Measurements from ENCODE around the gene PRKCH. TPM values are rescaled to one million over a fixed set of nuclear protein-coding genes. Genes with fewer than 3 reads are reported as not detected.

Gene PRKCH
- total RNA-seq, 1 experiment from 2014 or later = 5.2 TPM

GRCh38 chr14:61596990-61597389, 275.6 kb downstream of the PRKCH start:
- Mint-ChIP-seq H3K9me3 (no peaks in the 10 kb centered on the region), H3K4me3 (no peak overlapping the region), H3K36me3 (ENCODE audit: insufficient read depth in 1 of 3, low read depth in 3 of 3) (no peaks in the 10 kb centered on the region), H3K27ac (peak overlapping the region; percentile 5 to 61 (median 18); a peak in 4 of 7 replicates), H3K27me3 (ENCODE audit: low read depth) (no peaks in the 10 kb centered on the region), H3K4me1 (peaks cover 23 to 26% of the 10 kb centered on the region in 2 experiments)
- H3K23ac ChIP-seq (ENCODE audit: insufficient read length, low read depth, low read length) = no peak overlapping the region
- H2BK12ac ChIP-seq (ENCODE audit: insufficient read length, low read depth, low read length) = no peak overlapping the region
- no peak overlapping the region for H2AFZ ChIP-seq (ENCODE audit: low read length)
- no peak overlapping the region for H2BK15ac ChIP-seq (ENCODE audit: low read depth, low read length)
- H3K14ac ChIP-seq (ENCODE audit: insufficient read depth, low read length) = no peak overlapping the region
- no peak for TF ChIP-seq CTCF (conservative IDR thresholded peaks at IDR 0.05)
- no peak overlapping the region for H3K4ac ChIP-seq (ENCODE audit: low read depth, low read length)
- H4K20me1 ChIP-seq (ENCODE audit: control insufficient read depth, insufficient read depth, insufficient read length) = no peaks in the 10 kb centered on the region
- H3K27me3 ChIP-seq (ENCODE audit: insufficient read depth, low read length) = no peaks in the 10 kb centered on the region
- H3K18ac ChIP-seq (ENCODE audit: insufficient read length, low read depth, low read length) = no peak overlapping the region
- H4K91ac ChIP-seq (ENCODE audit: insufficient read length, low read depth, low read length) = no peak overlapping the region
- no peak overlapping the region for H3K9ac ChIP-seq (ENCODE audit: extremely low read depth, insufficient read length, low read length)
- H3K23me2 ChIP-seq (ENCODE audit: insufficient read length, low read depth, low read length, poor library complexity, severe bottlenecking) = no peaks in the 10 kb centered on the region
- H3K79me2 ChIP-seq (ENCODE audit: insufficient read depth, low read length) = no peaks in the 10 kb centered on the region
- H3K9me3 ChIP-seq (ENCODE audit: control insufficient read depth, low read depth, low read length) = no peaks in the 10 kb centered on the region
- H3K4me2 ChIP-seq (ENCODE audit: insufficient read depth, insufficient read length, low read length) = no peak overlapping the region
- H2BK20ac ChIP-seq (ENCODE audit: low read depth, low read length, poor library complexity, severe bottlenecking) = no peak overlapping the region
- H2AK5ac ChIP-seq (ENCODE audit: insufficient read length, low read length) = no peak overlapping the region
- H3K56ac ChIP-seq (ENCODE audit: insufficient read length, low read depth, low read length) = no peak overlapping the region
- no peak overlapping the region for H4K8ac ChIP-seq (replicated peaks; ENCODE audit: insufficient read length, low read depth, low read length)
- H3T11ph ChIP-seq (ENCODE audit: low read length) = no peak overlapping the region
- no peak overlapping the region for H3K27ac ChIP-seq (ENCODE audit: insufficient read length, low read depth, low read length)
- peaks cover 10% of the 10 kb centered on the region for H3K4me1 ChIP-seq (ENCODE audit: insufficient read depth, low read length)
- H3K79me1 ChIP-seq (ENCODE audit: insufficient read depth, low read depth, low read length, poor library complexity, severe bottlenecking) = no peaks in the 10 kb centered on the region
- no peak overlapping the region for H2BK5ac ChIP-seq (ENCODE audit: insufficient read length, low read length)
- no peak overlapping the region for H2BK120ac ChIP-seq (ENCODE audit: low read depth, low read length, poor library complexity, severe bottlenecking)
- no CpG with 5 or more reads among the region's 5 CpGs for WGBS (ENCODE audit: extremely low coverage, insufficient read length, low lambda C conversion rate)
- no peak for DNase-seq
- no peak overlapping the region for H4K5ac ChIP-seq (ENCODE audit: insufficient read length, low read depth, low read length)
